Osteocyte (in vitro differentiated cells): Measurements from ENCODE around the gene ASTN2. TPM values are rescaled to one million over a fixed set of nuclear protein-coding genes. Genes with fewer than 3 reads are reported as not detected.

Experiments used
- DNase-seq: peaks from one replicate; pipeline ENCODE4 v3.0.0; 2021; ENCODE audit warnings: mixed read lengths; ENCODE audit not compliant: unreplicated experiment; ENCODE audit errors: extremely low spot score
- H3K27ac Mint-ChIP-seq: one replicate; pipeline ENCODE4 v1.8.0; 2021; ENCODE audit warnings: mild to moderate bottlenecking, mixed read lengths; ENCODE audit not compliant: unreplicated experiment
- H3K27me3 Mint-ChIP-seq: one replicate; pipeline ENCODE4 v1.8.0; 2021; ENCODE audit warnings: mixed read lengths; ENCODE audit not compliant: unreplicated experiment
- H3K36me3 Mint-ChIP-seq: one replicate; pipeline ENCODE4 v1.8.0; 2021; ENCODE audit warnings: mixed read lengths; ENCODE audit not compliant: unreplicated experiment
- H3K4me1 Mint-ChIP-seq: one replicate; pipeline ENCODE4 v1.8.0; 2021; ENCODE audit warnings: mixed read lengths; ENCODE audit not compliant: unreplicated experiment
- H3K4me3 Mint-ChIP-seq: one replicate; pipeline ENCODE4 v1.8.0; 2021; ENCODE audit warnings: mild to moderate bottlenecking, moderate library complexity, mixed read lengths; ENCODE audit not compliant: unreplicated experiment
- H3K9me3 Mint-ChIP-seq: one replicate; pipeline ENCODE4 v1.8.0; 2021; ENCODE audit warnings: mixed read lengths; ENCODE audit not compliant: unreplicated experiment
- total RNA-seq: library from RNA; stranded (reverse); gene quantifications from 2 replicates; pipeline ENCODE4 v1.2.1, GENCODE V29; 2021
- TF ChIP-seq, protein P1 (sequence below): fragments of 200-600 bp; sonication (generic); IDR thresholded peaks from 2 replicates; pipeline ENCODE4 v1.5.0; 2021; ENCODE audit warnings: antibody characterized with exemption, mild to moderate bottlenecking, moderate library complexity

The ASTN2 gene
- total RNA-seq, 1 donor from 2014 or later, result 2.3 TPM

DNA sequence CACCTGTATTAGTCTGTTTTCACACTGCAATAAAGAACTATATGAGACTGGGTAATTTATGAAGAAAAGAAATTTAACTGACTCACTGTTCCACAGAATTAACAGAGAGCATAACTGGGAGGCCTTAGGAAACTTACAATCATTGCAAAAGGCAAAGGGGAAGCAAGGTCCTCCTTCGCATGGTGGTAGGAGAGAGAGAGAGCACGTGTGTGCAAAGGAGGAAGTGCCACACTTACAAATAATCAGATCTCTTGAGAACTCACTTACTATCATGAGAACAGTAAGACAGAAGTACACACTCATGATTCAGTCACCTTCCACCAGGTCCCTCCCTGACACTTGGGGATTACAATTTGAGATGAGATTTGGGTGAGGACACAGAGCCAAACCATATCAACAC, 469.0 kb downstream of the ASTN2 start:
- no peak for DNase-seq
- Mint-ChIP-seq H3K36me3 (no peaks in the 10 kb centered on the region), H3K4me1 (no peaks in the 10 kb centered on the region), H3K9me3 (no peaks in the 10 kb centered on the region), H3K27me3 (no peaks in the 10 kb centered on the region), H3K4me3 (no peak overlapping the region), H3K27ac (no peak overlapping the region)
- TF ChIP-seq, protein P1, sequence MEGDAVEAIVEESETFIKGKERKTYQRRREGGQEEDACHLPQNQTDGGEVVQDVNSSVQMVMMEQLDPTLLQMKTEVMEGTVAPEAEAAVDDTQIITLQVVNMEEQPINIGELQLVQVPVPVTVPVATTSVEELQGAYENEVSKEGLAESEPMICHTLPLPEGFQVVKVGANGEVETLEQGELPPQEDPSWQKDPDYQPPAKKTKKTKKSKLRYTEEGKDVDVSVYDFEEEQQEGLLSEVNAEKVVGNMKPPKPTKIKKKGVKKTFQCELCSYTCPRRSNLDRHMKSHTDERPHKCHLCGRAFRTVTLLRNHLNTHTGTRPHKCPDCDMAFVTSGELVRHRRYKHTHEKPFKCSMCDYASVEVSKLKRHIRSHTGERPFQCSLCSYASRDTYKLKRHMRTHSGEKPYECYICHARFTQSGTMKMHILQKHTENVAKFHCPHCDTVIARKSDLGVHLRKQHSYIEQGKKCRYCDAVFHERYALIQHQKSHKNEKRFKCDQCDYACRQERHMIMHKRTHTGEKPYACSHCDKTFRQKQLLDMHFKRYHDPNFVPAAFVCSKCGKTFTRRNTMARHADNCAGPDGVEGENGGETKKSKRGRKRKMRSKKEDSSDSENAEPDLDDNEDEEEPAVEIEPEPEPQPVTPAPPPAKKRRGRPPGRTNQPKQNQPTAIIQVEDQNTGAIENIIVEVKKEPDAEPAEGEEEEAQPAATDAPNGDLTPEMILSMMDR, result no peak

DNA sequence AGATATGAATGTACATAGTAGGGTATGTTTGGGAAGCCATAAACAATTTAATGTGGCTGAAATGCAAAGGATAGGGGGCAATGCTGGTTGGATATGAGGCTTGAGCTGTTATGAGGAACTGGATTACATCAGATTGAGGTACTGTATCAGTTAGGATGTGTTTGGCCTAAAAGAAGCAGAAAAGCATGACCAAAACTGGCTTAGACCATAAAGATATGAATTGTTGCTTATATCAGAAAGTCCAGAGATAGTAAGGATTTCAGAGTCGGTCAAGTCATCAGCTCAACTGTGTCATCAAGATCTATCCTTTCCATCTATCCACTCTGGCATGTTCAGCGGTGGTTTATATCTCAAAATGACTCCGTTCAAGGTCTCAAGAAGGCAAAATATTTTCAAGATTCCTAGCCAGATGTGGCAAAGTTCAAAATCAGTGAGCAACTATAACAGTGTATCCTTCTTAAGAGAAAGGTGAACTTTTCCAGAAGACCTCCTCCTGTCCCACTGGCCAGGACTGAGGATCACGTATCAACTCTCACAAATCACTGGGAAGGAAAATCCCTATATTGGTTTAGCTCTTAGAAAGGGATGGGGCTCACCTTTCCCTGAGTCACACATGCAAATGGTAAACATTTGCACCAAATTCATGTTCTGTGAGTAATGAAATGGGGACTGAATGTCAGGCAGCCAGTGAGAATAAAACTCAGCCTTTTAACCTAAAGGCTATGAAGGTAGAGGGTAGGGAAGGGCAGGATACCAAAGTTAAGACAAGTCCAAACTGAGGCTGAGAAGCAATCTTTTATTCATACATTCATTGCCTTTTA, 469.9 kb downstream of the ASTN2 start:
- no peaks in the 10 kb centered on the region for H3K9me3 Mint-ChIP-seq
- no peaks in the 10 kb centered on the region for H3K36me3 Mint-ChIP-seq
- H3K27me3 Mint-ChIP-seq, result no peaks in the 10 kb centered on the region
- TF ChIP-seq, protein P1, result no peak
- H3K4me1 Mint-ChIP-seq, result no peaks in the 10 kb centered on the region
- no peak for DNase-seq
- H3K27ac Mint-ChIP-seq, result no peak overlapping the region
- H3K4me3 Mint-ChIP-seq, result no peak overlapping the region

DNA sequence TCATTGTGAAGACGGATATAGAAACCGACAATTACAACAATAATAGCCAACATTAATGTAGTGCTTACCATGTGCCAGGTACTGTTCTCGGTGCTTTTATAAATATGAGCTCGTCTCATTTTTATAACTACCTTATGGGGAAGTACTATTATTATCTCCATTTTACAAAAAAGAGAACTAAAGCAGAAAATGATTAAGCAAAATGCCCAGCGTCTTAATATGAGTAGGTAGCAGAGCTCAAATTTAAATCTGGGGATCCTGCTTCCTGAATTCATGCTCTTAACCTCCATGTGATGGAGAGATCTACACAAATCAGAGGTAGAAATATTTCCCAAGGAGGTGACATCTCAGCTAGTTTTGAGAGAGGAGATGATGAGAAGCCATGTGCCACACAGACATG, 470.9 kb downstream of the ASTN2 start:
- Mint-ChIP-seq H3K27ac (no peak overlapping the region), H3K4me1 (no peaks in the 10 kb centered on the region), H3K4me3 (no peak overlapping the region), H3K36me3 (no peaks in the 10 kb centered on the region), H3K27me3 (no peaks in the 10 kb centered on the region), H3K9me3 (no peaks in the 10 kb centered on the region)
- no peak for DNase-seq
- TF ChIP-seq, protein P1, result no peak

DNA sequence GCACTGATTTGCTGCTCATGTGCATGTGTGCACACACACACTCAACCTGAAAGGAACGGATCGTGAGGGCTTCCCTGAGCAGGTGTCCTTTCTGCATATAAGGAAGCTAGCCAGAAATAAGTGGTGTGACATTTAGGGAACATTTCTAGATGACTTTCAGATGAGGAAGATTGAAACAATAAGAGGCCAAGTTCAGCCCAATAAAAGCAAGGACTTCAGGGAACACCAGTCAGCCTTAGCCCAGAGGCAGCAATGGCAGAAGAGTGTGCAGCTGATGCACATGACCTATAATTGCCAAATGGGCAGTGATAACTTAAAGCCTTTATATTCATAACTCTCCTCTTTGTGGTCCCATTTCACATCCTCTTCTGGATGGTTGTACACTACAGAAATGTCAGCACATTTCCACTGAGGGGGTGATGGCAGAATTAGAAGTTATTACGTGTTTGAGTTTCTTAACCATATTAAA, 472.2 kb downstream of the ASTN2 start:
- TF ChIP-seq, protein P1, result no peak
- no peaks in the 10 kb centered on the region for H3K27me3 Mint-ChIP-seq
- H3K27ac Mint-ChIP-seq, result no peak overlapping the region
- H3K9me3 Mint-ChIP-seq, result no peaks in the 10 kb centered on the region
- H3K4me3 Mint-ChIP-seq, result no peak overlapping the region
- H3K4me1 Mint-ChIP-seq, result no peaks in the 10 kb centered on the region
- DNase-seq, result no peak
- H3K36me3 Mint-ChIP-seq, result no peaks in the 10 kb centered on the region

DNA sequence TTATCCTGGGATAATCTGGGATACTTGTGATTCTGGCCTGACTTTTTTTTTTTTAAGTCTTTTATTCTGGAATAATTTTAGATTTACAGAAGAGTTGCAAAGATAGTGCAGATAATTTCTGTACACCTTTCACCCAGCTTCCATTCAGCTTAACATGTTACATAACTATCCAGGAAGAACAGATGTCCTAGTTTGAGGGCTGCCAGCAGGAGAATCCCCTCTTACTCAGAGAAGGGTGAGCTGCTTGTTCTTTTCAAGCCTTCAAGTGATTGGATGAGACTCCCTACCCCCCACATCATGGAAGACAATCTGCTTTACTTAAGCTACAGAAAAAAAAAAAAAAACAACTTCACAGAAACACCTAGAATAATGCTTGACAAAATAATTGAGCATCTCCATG, 473.6 kb downstream of the ASTN2 start:
- TF ChIP-seq, protein P1, result no peak
- Mint-ChIP-seq H3K27ac (no peak overlapping the region), H3K4me1 (no peaks in the 10 kb centered on the region), H3K9me3 (peaks cover 1% of the 10 kb centered on the region), H3K4me3 (no peak overlapping the region), H3K36me3 (no peaks in the 10 kb centered on the region), H3K27me3 (no peaks in the 10 kb centered on the region)
- no peak for DNase-seq
